AG04450 (cell line): ENCODE data around the gene CYTL1. TPM values are rescaled to one million over a fixed set of nuclear protein-coding genes. Genes with fewer than 3 reads are reported as not detected.
"Not testable (repeated sequence)": the region's sequence is repeated elsewhere in the genome, so short reads cannot be mapped to it uniquely, and the experiment has no call there.

Experiments
- CTCF ChIA-PET: fragments of 300-600, 350-600 bp; formaldehyde crosslinking; extraction: SDS; loops from one replicate; lab custom pipeline; 2022; ENCODE audit warnings: antibody characterized with exemption, inconsistent platforms; lab: Charles Lee
- POLR2A ChIA-PET: fragments of 350-600 bp; formaldehyde crosslinking; extraction: SDS; loops from one replicate; lab custom pipeline; 2021; ENCODE audit warnings: antibody characterized with exemption, inconsistent platforms; lab: Yijun Ruan, JAX
- DNase-seq: peaks from one replicate; pipeline ENCODE4 v3.0.0-alpha.2; 2011; ENCODE audit warnings: low read depth, low spot score
- H3K27ac ChIP-seq: one replicate; pipeline ENCODE4 v1.5.1; 2012; ENCODE audit warnings: low read depth, low read length, control low read depth
- H3K27me3 ChIP-seq: one replicate; pipeline ENCODE4 v1.6.0; 2012; ENCODE audit warnings: low read length; ENCODE audit not compliant: control insufficient read depth, insufficient read depth
- H3K4me3 ChIP-seq: 2 replicates; pipeline ENCODE4 v1.5.1; 2011; ENCODE audit warnings: mild to moderate bottlenecking, low read depth, low read length, control low read depth
- H3K9me3 ChIP-seq: 2 replicates; pipeline ENCODE4 v1.5.1; 2012; ENCODE audit warnings: low read length; ENCODE audit not compliant: control insufficient read depth, insufficient read depth
- polyA plus RNA-seq: library from polyadenylated mRNA; depleted of rRNA; stranded (reverse); fragments of >200 nt; gene quantifications from 2 replicates; pipeline ENCODE4 v1.2.3, GENCODE V29; 2011
- TF ChIP-seq, protein P1 (sequence below): IDR thresholded peaks from 2 replicates; pipeline ENCODE4 v1.5.1; 2011; ENCODE audit warnings: low read depth, low read length, control low read depth, inconsistent platforms

Gene CYTL1
- polyA plus RNA-seq, 1 experiment = 30.0 TPM

DNA sequence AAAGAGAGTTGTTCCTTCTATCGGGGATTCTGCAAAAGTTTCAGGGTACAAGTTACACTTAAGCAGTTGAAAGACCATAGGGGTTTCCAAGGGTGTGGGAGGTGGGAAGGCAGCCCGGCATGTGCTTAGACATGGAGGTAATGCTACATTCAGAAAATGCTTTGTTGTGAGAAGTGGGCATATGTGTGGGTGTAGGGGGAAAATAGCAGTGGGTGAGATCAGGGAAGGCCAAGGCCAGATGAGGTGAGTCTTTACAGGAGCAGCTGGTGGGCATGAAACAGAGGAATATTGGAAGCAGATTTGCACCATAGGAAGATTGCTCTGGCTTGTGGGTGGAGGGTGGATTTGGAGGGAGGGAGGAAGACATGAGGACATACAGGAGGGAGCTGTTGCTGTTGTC is 8.3 kb downstream of the CYTL1 start:
- Histone ChIP-seq H3K4me3 (no peak overlapping the region), H3K9me3 (no peaks in the 10 kb centered on the region), H3K27ac (no peak overlapping the region), H3K27me3 (peaks cover 9% of the 10 kb centered on the region)
- TF ChIP-seq, protein P1, sequence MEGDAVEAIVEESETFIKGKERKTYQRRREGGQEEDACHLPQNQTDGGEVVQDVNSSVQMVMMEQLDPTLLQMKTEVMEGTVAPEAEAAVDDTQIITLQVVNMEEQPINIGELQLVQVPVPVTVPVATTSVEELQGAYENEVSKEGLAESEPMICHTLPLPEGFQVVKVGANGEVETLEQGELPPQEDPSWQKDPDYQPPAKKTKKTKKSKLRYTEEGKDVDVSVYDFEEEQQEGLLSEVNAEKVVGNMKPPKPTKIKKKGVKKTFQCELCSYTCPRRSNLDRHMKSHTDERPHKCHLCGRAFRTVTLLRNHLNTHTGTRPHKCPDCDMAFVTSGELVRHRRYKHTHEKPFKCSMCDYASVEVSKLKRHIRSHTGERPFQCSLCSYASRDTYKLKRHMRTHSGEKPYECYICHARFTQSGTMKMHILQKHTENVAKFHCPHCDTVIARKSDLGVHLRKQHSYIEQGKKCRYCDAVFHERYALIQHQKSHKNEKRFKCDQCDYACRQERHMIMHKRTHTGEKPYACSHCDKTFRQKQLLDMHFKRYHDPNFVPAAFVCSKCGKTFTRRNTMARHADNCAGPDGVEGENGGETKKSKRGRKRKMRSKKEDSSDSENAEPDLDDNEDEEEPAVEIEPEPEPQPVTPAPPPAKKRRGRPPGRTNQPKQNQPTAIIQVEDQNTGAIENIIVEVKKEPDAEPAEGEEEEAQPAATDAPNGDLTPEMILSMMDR = no peak
- ChIA-PET POLR2A (no interaction called here), CTCF (no interaction called here)
- DNase-seq = no peak

DNA sequence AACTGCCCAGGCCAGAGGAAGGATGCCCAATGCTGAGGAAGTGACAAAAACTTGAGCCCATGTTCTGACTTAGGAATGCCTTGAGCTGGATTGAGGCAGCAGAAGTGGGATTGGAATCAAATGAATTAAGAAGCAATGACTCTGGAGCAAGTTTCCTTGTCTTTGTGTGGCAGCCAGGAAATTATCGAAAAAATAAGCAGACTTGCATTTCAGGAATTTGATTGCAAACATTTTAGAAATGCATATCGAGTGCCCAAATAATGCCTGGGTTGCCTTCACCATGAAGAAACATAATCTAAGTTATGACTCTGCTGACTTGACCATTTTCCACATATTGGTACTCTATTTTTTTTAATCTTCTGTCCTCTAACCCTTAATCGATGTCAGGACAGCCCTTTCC is 9.5 kb downstream of the CYTL1 start:
- POLR2A ChIA-PET = no interaction called here
- DNase-seq = no peak

DNA sequence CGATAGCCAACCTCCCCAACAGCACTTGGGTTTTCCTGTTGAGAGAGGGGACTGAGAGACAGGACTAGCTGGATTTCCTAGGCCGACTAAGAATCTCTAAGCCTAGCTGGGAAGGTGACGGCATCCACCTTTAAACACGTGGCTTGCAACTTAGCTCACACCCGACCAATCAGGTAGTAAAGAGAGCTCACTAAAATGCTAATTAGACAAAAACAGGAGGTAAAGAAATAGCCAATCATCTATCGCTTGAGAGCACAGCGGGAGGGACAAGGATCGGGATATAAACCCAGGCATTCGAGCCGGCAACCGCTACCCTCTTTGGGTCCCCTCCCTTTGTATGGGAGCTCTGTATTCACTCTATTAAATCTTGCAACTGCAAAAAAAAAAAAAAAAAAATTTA is 12.3 kb downstream of the CYTL1 start:
- CTCF ChIA-PET = interaction anchor here (0.6 to 2.4 kb wide), 2 partner anchors 13 to 33 kb away, joined by 3 to 7 read pairs; no protein-coding TSS in a partner anchor
- H3K27ac ChIP-seq, POLR2A ChIA-PET: not testable (repeated sequence)

More for the DNA sequence above, 9.5 kb downstream of the CYTL1 start:
- H3K27me3 ChIP-seq = peaks cover 8% of the 10 kb centered on the region
- no peaks in the 10 kb centered on the region for H3K9me3 ChIP-seq
- H3K4me3 ChIP-seq = no peak overlapping the region
- no peak overlapping the region for H3K27ac ChIP-seq
- CTCF ChIA-PET = no interaction called here
- TF ChIP-seq, protein P1 = no peak

DNA sequence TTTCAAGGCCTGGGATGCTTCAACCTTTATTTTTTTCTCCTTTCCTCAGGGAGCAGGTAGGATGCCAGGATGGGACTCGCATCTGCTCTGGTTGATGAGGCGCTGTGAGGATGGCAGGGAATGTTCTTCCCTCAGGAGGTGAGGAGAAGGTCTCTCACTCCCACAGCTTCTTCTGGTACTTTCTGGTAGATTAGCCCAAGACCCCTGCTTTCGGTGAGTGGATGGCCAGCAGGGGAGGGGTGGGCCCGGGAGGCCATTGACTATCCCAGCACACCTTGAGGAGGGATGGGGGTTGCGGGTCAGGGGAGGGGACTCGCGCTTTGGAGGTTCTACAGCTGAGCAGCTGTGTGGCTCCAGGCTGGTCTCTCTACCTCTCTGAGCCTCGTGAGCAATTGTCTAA is 14.8 kb downstream of the CYTL1 start:
- DNase-seq = no peak
- H3K4me3 ChIP-seq = no peak overlapping the region
- peaks cover 23% of the 10 kb centered on the region for H3K27me3 ChIP-seq
- CTCF ChIA-PET = no interaction called here
- POLR2A ChIA-PET = no interaction called here
- H3K27ac ChIP-seq = no peak overlapping the region
- H3K9me3 ChIP-seq = no peaks in the 10 kb centered on the region
- TF ChIP-seq, protein P1 = no peak

More for the DNA sequence above, 12.3 kb downstream of the CYTL1 start:
- not testable (repeated sequence) for H3K4me3 ChIP-seq, H3K9me3 ChIP-seq, DNase-seq
- H3K27me3 ChIP-seq = peaks cover 18% of the 10 kb centered on the region

DNA sequence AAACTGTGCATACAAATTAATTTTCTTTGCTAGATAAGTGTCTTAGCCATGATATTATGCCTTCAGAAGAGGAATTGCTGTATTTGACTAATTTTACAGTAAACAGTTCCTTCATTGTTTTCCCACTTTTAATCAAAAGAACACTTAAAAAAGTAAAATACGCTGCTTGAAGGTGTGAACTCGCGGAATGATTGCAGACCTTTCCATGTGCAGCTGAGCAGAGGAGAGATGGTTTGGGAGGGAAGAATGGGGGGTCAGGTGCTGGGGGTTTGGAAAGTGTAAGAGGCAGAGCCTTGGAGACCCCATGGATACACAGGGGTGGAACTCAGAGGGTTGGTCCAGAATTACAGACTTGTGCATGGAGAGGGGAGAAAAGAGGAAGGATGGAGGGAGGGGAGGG is 15.3 kb downstream of the CYTL1 start:
- no peaks in the 10 kb centered on the region for H3K9me3 ChIP-seq
- ChIA-PET POLR2A (no interaction called here), CTCF (no interaction called here)
- TF ChIP-seq, protein P1 = no peak
- H3K27ac ChIP-seq = no peak overlapping the region
- peaks cover 22% of the 10 kb centered on the region for H3K27me3 ChIP-seq
- DNase-seq = no peak
- H3K4me3 ChIP-seq = no peak overlapping the region
